Esophagus mucosa (tissue), 1 donor: ENCODE data around the gene TMEM131L. TPM values are rescaled to one million over a fixed set of nuclear protein-coding genes. Genes with fewer than 3 reads are reported as not detected.
"Not testable (repeated sequence)": the region's sequence is repeated elsewhere in the genome, so short reads cannot be mapped to it uniquely, and the experiment has no call there.

Source experiments
- ATAC-seq: fragments of 200-7000 bp; cut with Tn5 transposase; one replicate; pipeline ENCODE4 v1.9.1; 2020
- total RNA-seq: library from RNA; stranded (reverse); gene quantifications from one replicate; pipeline ENCODE4 v1.2.4, GENCODE V29; 2023
- donor health status: DM: yes; HTN: yes; CAD: no.

The TMEM131L gene
- total RNA-seq, 1 donor from 2014 or later, result 14.7 TPM

GRCh38 chr4:153447175-153447905 lies 18.8 kb upstream of the TMEM131L start:
- ATAC-seq, result no peak

DNA sequence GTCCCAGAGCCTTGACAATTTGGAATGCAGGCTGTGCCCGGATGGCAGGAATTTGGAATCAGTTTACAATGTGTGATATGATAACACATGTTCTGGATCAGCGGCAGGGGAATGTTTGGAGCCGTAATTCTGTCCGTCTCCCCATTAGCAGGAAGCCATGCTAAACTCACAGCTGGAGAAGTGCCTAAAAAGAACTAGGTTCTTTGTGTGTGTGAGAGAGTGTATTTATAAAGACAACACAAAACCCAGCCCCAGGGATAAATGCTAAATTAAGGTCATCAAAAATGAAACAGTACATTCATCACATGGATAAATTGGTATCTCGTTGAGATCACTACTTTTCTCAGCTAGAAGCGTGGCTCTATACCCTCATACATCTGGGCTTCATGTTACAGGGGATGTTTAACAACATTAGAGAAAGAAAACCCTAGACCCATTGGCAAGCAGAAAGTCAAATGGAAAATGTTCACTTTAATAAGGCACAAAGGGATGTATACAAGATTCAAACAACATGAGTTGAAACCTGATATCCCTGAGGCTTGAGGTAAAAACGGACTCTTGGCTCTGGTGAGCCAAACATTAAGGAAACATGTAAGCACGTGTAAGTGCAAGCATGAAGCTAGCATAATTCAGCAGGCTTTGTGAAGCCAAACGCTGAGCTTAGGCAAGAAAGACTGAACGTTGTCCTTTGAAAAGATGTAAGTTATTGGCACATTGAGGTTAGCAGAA lies 18.0 kb upstream of the TMEM131L start:
- peak; percentile 74 for ATAC-seq

GRCh38 chr4:153449338-153449737 lies 16.8 kb upstream of the TMEM131L start:
- no peak for ATAC-seq

GRCh38 chr4:153450544-153450917 lies 15.6 kb upstream of the TMEM131L start:
- ATAC-seq, result no peak

GRCh38 chr4:153451145-153451544 lies 15.0 kb upstream of the TMEM131L start:
- not testable (repeated sequence) for ATAC-seq

- ATAC-seq, result no peak
Observed at GRCh38 chr4:153451911-153452657, 14.1 kb upstream of the TMEM131L start.

DNA sequence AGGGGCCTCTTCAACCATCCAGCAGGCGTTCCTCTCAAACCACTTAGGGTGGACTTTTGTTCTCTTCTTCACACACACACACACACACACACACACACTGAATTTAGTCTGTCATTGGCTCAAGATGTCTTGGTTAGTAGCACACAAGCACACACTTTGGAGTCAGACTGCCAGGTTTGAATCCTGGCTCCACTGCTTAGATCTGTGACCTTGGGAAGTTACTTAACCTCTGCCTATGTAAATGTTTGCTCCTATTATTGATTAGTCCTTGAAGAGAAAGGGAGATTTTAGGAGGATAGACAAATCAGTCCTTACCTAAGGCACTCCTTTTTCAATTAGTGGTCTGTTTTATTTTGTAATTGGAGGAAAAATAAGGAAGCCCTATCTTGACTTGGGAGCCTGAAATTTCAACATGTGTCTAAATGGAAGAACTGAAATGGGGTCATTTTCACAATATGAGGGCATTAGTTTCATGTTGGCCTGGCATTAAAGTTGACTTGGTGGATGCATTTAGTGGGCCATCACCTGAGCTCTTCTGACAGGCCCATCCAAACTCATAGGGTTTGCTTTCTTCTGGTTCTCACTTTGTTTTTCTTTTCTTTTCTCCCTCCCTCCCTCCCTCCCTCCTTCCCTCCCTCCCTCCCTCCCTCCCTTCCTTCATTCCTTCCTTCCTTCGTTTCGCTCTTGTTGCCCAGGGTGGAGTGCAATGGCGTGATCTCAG lies 13.3 kb upstream of the TMEM131L start:
- no peak for ATAC-seq

- peak; percentile 81 for ATAC-seq
Observed at GRCh38 chr4:153453402-153453801, 12.8 kb upstream of the TMEM131L start.

DNA sequence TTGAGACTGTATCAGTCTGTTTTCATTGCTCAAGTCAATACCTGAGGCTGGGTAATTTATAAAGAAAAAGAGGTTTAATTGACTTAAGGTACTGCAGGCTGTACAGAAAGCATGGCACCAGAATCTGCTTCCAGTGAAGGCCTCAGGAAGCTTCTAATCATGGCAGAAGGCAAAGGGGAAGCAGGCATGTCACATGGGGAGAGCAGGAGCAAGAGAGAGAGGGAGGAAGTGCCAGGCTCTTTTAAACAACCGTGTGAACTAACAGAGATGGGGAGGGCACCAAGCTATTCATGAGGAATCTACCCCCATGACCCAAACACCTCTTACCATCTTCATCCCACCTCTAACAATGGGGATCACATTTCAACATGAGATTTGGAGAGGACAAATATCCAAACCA lies 7.2 kb upstream of the TMEM131L start:
- no peak for ATAC-seq

DNA sequence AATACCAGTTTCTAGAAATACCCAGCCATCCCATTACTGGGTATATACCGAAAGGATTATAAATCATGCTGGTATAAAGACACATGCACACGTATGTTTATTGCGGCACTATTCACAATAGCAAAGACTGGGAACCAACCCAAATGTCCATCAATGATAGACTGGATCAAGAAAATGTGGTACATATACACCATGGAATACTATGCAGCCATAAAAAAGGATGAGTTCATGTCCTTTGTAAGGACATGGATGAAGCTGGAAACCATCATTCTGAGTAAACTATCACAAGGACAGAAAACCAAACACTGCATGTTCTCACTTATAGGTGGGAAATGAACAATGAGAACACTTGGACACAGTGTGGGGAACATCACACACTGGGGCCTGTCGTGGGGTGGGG lies 4.6 kb upstream of the TMEM131L start:
- ATAC-seq, result not testable (repeated sequence)

- no peak for ATAC-seq
Observed at GRCh38 chr4:153464068-153464467, 2.1 kb upstream of the TMEM131L start.

DNA sequence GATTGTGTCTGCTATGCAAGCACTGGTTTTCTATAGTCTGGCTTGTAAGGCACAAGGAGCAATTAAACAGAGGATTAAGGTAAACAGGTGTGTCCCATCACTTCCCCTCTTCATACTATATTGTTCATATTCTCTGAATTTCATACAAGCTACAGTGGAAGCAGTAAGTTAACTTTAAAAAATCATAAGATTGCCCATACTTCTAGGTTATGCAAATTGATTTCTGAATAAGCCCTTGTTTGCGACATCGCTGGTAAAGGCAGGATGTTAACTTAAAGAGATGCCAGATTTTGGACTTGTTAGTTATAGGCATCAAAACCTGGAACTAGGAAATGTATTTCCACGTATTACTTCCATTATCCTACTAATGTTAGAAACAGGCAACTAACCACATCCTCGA lies 1.0 kb upstream of the TMEM131L start:
- ATAC-seq, result no peak

- peak; percentile 30 for ATAC-seq
Observed at GRCh38 chr4:153465615-153466080, 512 bp upstream of the TMEM131L start.

- peak; percentile 71 for ATAC-seq
Observed at GRCh38 chr4:153466949-153467896, 1.1 kb downstream of the TMEM131L start.

- ATAC-seq, result no peak
Observed at GRCh38 chr4:153467897-153468262, 1.7 kb downstream of the TMEM131L start.

- ATAC-seq, result no peak
Observed at GRCh38 chr4:153468587-153468986, 2.4 kb downstream of the TMEM131L start.

- no peak for ATAC-seq
Observed at GRCh38 chr4:153469031-153469430, 2.9 kb downstream of the TMEM131L start.

- ATAC-seq, result not testable (repeated sequence)
Observed at GRCh38 chr4:153471071-153471697, 5.0 kb downstream of the TMEM131L start.

GRCh38 chr4:153471698-153472093 lies 5.5 kb downstream of the TMEM131L start:
- peak; percentile 44 for ATAC-seq

DNA sequence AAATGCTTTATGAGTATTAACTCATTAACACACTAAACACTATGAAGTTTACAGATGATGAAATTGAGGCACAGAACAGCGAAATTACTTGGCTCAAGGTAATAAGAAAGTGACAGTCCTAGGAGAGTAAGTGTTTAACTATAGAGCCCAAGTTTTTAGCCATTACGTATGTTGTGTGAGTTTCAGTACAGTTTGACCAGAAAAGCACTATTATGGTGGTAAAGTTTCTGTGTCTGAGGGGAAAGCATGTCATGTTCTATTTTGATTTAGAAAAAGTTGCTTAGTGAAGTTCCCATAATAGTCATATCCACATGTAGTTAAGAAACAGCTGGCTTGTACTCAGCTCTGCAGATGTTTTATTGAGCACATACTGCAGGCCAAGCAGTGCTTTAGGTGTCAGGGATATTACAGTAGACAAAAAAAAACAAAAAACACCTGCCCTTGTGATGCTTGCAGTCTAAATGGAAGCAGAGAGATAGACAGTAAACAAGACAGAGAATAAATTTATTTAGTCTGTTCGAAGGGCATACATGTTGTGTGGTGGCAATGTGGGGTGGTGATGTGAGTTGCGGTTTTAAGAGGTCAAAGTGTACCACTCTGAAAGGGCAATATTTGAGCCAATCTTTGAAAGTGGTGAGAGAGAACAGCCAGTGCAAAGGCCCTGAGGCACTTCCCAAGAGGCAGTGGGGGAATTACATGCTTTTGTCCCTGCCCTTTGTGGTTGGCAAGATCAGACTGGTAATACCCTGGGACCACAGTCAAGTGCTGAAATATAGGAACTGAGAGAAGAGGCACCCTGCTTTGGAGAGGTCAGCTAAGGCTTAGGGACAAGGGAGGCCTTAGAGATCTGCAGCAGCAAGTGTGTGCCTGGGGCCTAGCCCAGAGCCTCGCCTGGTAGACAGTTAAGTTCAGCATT lies 6.2 kb downstream of the TMEM131L start:
- no peak for ATAC-seq
